ENCODE results near the gene MGAM2.
"Not testable (repeated sequence)": the region's sequence is repeated elsewhere in the genome, so short reads cannot be mapped to it uniquely, and the experiment has no call there.

Gene MGAM2

GRCh38 chr7:142111499-142111898 is at the start of gene MGAM2:
MGAM2 (plus strand) TSS chr7:142111718; CDS start chr7:142116874, 5,156 bp downstream.
- DNase-seq: no peak

GRCh38 chr7:142063551-142064442 is 47.7 kb upstream of the MGAM2 start:
- DNase-seq: no peak

GRCh38 chr7:142066536-142066935 is 45.0 kb upstream of the MGAM2 start:
- DNase-seq: no peak

GRCh38 chr7:142077762-142078161 is 33.8 kb upstream of the MGAM2 start:
- DNase-seq: no peak

GRCh38 chr7:142083605-142084004 is 27.9 kb upstream of the MGAM2 start:
- DNase-seq: no peak

GRCh38 chr7:142085428-142085827 is 26.1 kb upstream of the MGAM2 start:
- no peak for DNase-seq

GRCh38 chr7:142088022-142088714 is 23.4 kb upstream of the MGAM2 start:
- no peak for DNase-seq

- no peak for DNase-seq
Measured at GRCh38 chr7:142089035-142089434, 22.5 kb upstream of the MGAM2 start.

GRCh38 chr7:142091961-142092360 is 19.6 kb upstream of the MGAM2 start:
- no peak for DNase-seq

- DNase-seq: no peak
Measured at GRCh38 chr7:142094861-142095260, 16.7 kb upstream of the MGAM2 start.

GRCh38 chr7:142097571-142097970 is 13.9 kb upstream of the MGAM2 start:
- DNase-seq: no peak

GRCh38 chr7:142098004-142098403 is 13.5 kb upstream of the MGAM2 start:
- DNase-seq: no peak

GRCh38 chr7:142099347-142099746 is 12.2 kb upstream of the MGAM2 start:
- not testable (repeated sequence) for DNase-seq

- DNase-seq: no peak
Measured at GRCh38 chr7:142100634-142101033, 10.9 kb upstream of the MGAM2 start.

- DNase-seq: not testable (repeated sequence)
Measured at GRCh38 chr7:142101794-142102193, 9.7 kb upstream of the MGAM2 start.

- no peak for DNase-seq
Measured at GRCh38 chr7:142104550-142105527, 6.7 kb upstream of the MGAM2 start.

- DNase-seq: no peak
Measured at GRCh38 chr7:142108728-142109505, 2.6 kb upstream of the MGAM2 start.

- DNase-seq: no peak
Measured at GRCh38 chr7:142110098-142110497, 1.4 kb upstream of the MGAM2 start.

- no peak for DNase-seq
Measured at GRCh38 chr7:142110638-142111037, 880 bp upstream of the MGAM2 start.

GRCh38 chr7:142112086-142112485 is 568 bp downstream of the MGAM2 start:
- no peak for DNase-seq

- DNase-seq: no peak
Measured at GRCh38 chr7:142114207-142114606, 2.7 kb downstream of the MGAM2 start.

- no peak for DNase-seq
Measured at GRCh38 chr7:142120524-142120923, 9.0 kb downstream of the MGAM2 start.
